ENCODE results near the gene MTG2. TPM values are rescaled to one million over a fixed set of nuclear protein-coding genes. Genes with fewer than 3 reads are reported as not detected.

MTG2 gene
- total and polyA plus RNA-seq, 2 of the 13 experiments (the other 11 are each of a cell fraction or from before 2014, with no cell fraction given) = 20.4 to 37.8 TPM

GRCh38 chr20:62141043-62141396 is 41.8 kb upstream of the MTG2 start (continued):
- TF ChIP-seq ZHX1 (CRISPR knock-in tag; IDR thresholded peaks at IDR 0.05; ENCODE audit: low read depth) (peak; percentile 41; the same call in 1 of the 2 replicates), ZNF510 (CRISPR knock-in tag; IDR thresholded peaks at IDR 0.05; ENCODE audit: low read depth) (no peak), TBX2 (CRISPR knock-in tag; IDR thresholded peaks at IDR 0.05; ENCODE audit: borderline replicate concordance) (no peak), EP300 (IDR thresholded peaks at IDR 0.05; ENCODE audit: low read depth in 2 of 2, low read length in 2 of 2) (no peak), EP300 (CRISPR knock-in tag; IDR thresholded peaks at IDR 0.05; ENCODE audit: borderline replicate concordance) (peak; percentile 26; the same call in 1 of the 2 replicates), ETS1 (CRISPR knock-in tag; IDR thresholded peaks at IDR 0.05) (no peak), ZNF225 (CRISPR knock-in tag; IDR thresholded peaks at IDR 0.05) (0 out of 2 replicates have a peak, but pooled peaks have one; percentile 16), BCL6 (CRISPR knock-in tag; IDR thresholded peaks at IDR 0.05) (no peak), ARNTL (CRISPR knock-in tag; IDR thresholded peaks at IDR 0.05) (no peak), SSRP1 (CRISPR knock-in tag; IDR thresholded peaks at IDR 0.05) (peak; percentile 77; the same call in 1 of the 2 replicates), NONO (IDR thresholded peaks at IDR 0.05) (no peak), NONO (CRISPR knock-in tag; conservative IDR thresholded peaks at IDR 0.05) (peak; percentile 23; the same call in 1 of the 2 replicates), ZFY (CRISPR knock-in tag; IDR thresholded peaks at IDR 0.05) (peak; percentile 22; the same call in 1 of the 2 replicates), HNF4A (CRISPR knock-in tag; IDR thresholded peaks at IDR 0.05) (no peak), ZNF543 (CRISPR knock-in tag; IDR thresholded peaks at IDR 0.05) (no peak), MAFG (CRISPR knock-in tag; IDR thresholded peaks at IDR 0.05) (no peak), ZNF589 (CRISPR knock-in tag; conservative IDR thresholded peaks at IDR 0.05) (no peak), ZNF136 (CRISPR knock-in tag; IDR thresholded peaks at IDR 0.05; ENCODE audit: low read depth) (no peak), TRIM22 (IDR thresholded peaks at IDR 0.05) (no peak), ZSCAN21 (CRISPR knock-in tag; IDR thresholded peaks at IDR 0.05; ENCODE audit: borderline replicate concordance) (0 out of 2 replicates have a peak, but pooled peaks have one; percentile 11), ZMAT3 (CRISPR knock-in tag; conservative IDR thresholded peaks at IDR 0.05) (no peak), KDM3A (CRISPR knock-in tag; IDR thresholded peaks at IDR 0.05; ENCODE audit: low read depth) (0 out of 2 replicates have a peak, but pooled peaks have one; percentile 11), ZNF446 (CRISPR knock-in tag; IDR thresholded peaks at IDR 0.05) (no peak)

Measured in HepG2 (cell line).